Activated naive CD4-positive, alpha-beta T cell (primary cell): Measurements from ENCODE around the gene MDFIC.

Experiments used
- DNase-seq, 4 experiments: peaks; one replicate each; lab custom pipeline; 2025; lab: John Stamatoyannopoulos, UW

Gene MDFIC

GRCh38 chr7:114997487-114998404, 75.9 kb downstream of the MDFIC start:
- no peak for DNase-seq

DNA sequence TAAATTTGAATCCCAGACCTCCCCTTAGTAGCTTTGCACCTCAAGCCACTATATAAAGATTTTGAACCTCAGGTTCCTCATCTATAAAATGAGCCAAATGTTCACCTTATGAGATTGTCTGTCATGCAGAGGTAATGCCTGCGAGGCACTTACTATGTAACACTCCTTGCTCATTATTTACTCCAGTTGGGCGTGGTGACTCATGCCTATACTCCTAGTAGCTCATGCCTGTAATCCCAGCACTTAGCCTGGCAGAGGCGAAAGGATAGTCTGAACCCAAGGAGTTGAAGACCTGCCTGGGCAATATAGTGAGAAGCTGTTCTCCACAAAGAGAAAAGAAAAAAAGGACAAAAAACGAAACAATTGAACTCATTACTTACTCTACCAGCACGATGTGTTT, 82.2 kb downstream of the MDFIC start:
- DNase-seq, result no peak

- DNase-seq, result no peak
These were observed 83.4 kb downstream of the MDFIC start for GRCh38 chr7:115005251-115005650.

DNA sequence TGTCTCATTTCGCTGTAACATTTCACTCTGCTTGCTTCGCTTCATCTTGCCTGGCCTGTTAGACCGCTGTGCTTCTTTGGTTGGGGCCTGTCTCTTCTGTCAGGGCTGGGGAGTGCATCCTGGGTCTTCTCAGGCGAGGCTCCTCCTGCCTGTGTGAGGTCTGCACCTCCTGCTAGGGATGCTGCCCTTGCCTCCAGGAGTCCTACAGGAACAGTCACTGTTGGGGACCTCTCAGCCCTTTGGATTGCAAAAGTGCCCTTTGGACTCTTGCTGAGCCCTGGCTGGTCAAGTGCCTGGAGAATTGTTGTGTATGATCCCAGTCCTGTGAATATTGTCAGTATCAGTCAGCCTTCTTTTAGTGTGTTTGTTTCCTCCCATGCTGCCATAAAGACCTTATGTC, 84.1 kb downstream of the MDFIC start:
- no peak for DNase-seq

DNA sequence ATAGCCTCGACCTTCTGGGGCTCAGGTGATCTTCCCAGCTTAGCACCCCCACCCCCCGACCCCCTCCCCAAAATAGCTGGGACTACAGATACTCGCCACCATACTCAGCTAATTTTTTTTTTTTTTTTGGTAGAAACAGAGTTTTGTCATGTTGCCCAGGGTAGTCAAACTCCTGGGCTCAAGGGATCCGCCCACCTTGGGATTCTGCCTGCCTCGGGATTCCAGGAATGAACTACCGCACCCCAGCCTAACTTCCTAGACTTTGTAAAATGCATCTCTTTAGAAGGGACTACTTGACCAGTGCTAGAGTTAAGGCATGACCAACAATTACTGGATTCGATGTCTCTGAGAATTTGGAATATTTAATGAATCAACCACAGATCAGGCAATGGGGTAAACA, 85.9 kb downstream of the MDFIC start:
- DNase-seq, result no peak

- DNase-seq, result no peak
These were observed 86.7 kb downstream of the MDFIC start for GRCh38 chr7:115008465-115009114.

DNA sequence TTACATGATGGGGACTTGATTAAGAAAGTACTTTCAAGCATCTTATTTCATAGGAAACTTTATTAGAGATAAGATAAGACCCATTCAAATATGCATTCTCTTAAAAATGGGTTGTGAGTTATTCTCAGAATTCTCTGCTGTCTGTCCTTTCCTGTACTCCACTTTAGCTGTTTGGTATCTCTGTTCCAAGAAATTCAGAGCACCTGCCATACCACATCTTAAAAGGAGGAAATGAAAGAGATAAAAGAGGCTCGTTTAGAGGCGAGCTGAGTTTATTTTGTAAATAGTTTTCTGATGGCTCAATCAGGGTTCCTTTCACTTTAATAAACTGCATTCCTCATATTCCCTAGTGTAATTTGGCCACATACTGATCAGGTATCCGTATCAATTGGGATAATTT, 87.2 kb downstream of the MDFIC start:
- no peak for DNase-seq

GRCh38 chr7:115009736-115010440, 88.0 kb downstream of the MDFIC start:
- DNase-seq, result no peak

DNA sequence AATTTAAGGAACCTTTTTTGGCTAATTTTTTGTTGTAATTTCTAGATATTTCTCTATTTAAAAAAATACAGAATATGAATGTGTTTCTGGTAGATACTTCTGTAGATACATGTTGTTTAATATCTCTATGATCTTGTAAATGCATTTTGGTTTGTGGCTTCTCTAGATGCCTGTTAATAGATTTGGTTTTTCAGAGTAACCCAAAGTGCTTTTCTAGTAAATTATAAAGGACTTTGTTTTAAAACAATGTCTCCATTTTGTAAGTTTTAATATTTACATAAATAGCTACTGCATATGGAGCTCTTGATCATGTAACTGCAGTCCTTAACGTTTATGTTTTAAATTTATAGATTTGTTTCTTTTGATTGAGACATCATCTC, 88.5 kb downstream of the MDFIC start:
- no peak for DNase-seq

DNA sequence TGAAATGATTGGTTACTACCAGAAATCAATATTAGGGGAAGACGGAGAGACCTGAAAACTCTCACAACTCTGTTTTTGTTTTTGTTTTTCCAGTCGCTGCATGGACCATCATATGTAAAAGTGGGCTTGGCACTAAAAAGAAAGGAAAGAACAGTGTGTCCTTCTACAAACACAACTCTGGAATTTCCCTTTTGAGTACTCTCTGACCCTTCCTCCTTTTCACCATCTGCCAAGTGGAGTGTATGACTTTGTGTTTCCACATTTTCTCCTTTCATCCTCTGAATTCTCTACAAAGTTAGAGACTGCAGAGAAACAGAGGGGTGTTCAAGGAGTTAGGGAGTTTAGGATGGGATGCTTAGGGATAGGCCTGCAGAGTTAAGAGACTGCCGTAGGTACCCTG, 92.0 kb downstream of the MDFIC start:
- DNase-seq, result no peak

DNA sequence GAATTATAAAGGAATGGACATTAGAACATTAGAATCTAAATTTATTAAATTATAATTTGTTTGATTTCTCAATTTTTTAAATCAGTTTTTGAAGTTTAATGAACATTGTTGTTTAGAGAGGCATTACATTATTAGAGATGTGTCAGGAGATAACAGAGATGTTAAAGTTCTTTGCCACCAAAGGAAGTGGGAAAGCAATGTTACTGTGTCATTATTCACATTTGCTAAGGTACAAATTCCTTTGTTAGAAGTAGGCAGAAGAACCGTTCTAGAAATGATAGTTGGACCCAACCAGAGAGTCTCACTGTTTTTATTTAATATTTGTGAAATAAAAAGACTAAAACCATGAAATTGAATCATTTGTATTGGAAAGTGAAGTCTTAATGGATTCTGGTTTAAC, 92.9 kb downstream of the MDFIC start:
- DNase-seq, result no peak

DNA sequence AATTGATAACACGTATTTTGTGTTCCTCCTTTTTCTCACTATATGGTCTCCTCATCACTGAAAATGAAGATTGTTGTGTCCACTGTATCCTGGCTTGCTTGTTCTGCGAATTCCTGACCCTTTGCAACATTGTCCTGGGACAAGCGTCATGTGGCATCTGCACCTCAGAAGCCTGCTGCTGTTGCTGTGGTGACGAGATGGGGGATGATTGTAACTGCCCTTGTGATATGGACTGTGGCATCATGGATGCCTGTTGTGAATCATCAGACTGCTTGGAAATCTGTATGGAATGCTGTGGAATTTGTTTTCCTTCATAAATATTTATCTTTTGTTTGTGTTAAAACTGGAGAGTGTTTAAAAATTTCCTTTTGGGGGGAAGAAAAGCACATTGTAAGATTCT, 93.7 kb downstream of the MDFIC start:
- no peak for DNase-seq

DNA sequence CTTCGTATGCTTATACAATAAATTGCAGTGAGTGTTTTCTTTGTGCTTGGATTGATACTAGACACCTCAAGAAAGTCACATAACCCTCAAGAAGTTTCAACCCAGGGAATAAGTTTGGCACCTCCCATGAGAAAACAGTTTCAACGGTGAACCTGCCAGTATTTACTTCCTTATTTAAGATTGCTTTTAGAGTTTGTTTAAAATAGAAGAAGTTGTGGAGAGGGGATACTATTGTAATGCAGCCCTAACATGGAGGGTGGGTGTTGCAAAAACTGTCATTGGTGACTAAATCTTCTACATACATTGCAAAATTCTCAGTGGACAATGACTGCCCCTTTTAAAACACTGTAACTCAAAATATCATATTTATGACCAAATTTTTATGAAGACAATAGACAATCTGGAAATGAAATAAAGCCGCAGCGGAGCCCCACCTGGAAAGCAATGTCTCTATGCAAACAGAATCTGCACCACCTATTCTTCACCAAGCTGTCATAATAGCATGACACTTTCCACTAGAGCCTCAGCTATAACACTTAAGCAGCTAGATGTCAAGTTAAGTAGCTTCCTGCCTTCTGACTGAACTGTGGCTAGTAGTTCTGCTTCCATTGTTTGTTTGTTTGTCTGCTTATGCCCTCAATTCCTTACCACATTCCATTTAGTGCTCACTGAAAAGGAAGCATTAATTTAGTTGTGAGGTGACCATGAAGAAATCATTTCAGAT, 98.2 kb downstream of the MDFIC start:
- DNase-seq, result no peak

- no peak for DNase-seq
These were observed 101.3 kb downstream of the MDFIC start for GRCh38 chr7:115023219-115023618.

- no peak for DNase-seq
These were observed 102.4 kb downstream of the MDFIC start for GRCh38 chr7:115024276-115024675.

DNA sequence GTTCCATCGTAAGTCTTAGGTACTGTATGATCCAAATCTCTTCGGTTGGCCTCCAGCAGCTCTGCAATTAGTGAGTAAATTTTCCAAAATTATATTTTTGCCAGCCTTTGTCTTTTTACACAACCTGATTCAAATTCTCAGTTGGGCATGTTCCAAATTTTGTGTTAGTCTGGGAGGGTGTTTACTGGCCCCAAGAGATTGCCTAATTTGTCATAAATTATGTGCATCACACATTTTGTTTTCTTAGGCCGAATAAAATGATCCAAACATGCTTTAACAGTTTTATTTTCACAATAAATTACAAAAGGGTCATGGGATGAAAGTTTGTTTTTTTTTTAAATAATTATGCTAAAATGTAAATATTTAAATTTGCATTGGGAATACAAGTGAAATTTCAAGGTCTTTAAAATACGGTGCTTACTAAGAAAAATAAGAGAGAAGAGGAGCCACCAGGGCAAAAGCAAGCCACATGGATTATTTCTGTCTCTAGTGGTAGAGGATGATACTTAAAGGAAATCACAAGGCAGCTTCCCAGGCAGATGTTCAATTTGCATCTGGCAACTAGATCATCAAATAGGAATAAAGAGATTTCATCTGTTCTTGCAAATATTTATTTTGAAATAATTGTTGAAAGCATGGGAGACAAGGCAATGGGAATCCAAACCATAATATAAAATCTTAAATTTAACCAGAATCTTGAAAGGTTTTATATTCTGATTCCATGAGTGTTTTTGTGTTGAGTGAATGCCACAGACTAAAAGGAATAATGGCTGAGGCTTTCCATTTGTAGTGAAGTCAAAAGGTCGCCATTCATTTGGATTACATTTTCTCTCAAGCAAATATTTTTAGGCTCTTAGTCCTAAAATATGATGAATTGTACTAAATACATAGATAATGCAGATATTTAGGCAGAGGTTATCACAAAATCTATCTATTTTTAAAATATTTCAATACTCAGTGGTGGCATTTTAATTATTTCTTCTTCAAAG, 111.1 kb downstream of the MDFIC start:
- DNase-seq, result no peak

DNA sequence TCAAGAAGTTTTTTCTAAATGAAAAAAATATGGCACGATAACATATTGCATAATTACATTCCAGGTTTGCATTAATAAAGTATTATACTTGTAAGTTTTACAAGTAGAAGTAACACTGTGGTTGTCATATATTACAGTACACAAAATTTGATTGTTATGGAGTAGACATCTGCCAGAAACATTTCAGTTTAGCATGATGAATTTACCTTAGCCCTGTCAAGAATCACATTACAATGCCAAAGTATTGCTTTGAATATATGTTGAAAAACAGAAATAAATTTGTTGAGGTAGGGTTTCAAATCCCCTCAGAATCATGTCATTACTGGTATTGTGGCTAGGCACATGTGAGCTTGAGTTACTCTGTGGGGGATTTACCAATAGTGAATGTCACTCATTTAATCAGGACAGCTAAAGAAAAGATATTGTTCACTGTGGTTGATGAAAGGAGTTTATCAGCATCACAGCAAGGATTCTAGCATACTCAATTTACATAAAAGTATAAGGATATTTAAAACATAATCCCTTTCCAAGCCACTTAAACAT, 112.1 kb downstream of the MDFIC start:
- no peak for DNase-seq

DNA sequence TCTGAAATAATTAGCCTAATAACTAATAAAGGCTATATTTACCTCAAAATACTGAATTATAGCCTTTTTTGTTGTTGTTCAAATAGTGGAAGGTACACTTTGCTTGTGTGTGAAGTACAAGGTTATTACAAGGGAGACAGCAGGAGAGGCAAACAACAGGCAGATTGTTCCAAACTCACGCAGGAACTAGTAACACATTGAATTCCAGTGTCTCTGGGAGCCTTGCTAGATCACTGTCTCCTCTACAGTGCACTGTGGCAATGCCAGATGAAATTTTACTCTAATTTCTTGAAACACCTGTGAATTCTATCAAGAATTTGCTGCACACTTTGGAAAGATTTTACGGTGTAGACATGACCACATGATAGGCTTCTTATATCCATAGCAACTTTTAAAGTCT, 112.6 kb downstream of the MDFIC start:
- no peak for DNase-seq

DNA sequence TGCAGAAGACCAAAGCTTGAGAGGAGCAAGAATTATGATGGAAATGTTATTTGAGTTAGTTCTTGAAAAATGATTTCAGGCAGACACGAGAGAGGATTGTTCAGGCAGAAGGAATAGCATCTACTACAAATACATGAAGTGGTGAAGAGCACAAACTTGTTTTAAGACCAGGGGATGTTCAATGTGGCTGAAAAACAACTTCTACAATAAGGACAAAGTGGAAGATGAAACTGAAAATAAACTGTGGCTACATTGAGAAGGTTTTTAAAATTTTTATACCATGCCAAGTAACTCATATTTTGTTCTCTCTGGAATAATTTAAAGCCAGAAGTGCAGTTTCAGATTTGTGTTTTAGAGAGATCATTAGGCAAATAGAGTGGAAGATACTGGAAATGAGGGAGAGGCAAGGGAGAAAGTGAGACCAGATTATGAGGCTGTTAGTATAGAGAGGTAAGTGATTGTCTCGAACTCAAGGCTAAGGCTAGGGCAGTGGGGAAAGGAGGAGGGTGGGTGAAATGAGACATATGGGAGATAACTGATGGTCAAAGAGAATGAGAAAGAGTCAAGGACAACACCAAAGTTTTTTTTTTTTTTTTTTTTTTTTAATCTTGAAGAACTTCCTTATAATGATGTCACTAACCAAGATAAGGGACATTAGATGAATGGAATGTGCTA, 115.4 kb downstream of the MDFIC start:
- DNase-seq, result no peak

GRCh38 chr7:115038158-115038557, 116.3 kb downstream of the MDFIC start:
- no peak for DNase-seq
